Anterior cingulate cortex (tissue), 58 donors: ENCODE measurements around the gene STRC.
"Not testable (repeated sequence)": the region's sequence is repeated elsewhere in the genome, so short reads cannot be mapped to it uniquely, and the experiment has no call there.

Experiments
- DNase-seq, 58 donors: peaks; one replicate each; lab custom pipeline; 2025; lab: John Stamatoyannopoulos, UW

Gene STRC

DNA sequence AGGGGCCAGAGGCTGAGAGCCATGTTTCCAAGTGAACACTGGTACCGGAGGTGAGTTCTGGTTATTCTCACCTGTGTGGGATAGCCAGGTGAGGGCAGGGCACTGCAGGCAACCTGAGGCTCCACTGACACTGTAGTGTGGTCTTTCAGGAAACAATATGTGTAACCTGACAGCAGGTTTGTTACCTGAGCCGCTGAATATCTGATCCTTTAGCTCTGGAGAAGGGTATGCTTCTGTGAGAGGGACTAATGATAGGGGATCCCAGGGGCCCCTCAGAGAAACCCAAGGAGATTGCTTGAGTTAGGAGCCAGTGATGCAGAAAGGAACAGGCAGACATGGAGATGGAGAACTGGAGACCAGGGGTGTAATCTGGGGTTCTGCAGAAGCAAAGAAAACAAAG is at the start of gene STRC:
Gene STRC (minus strand): TSS at position 101 of the 400 bp plus-strand sequence. CDS start 78 bp downstream, at position 23.
- DNase-seq = not testable (repeated sequence)

GRCh38 chr15:43666177-43666576 is 47.6 kb upstream of the STRC start:
- DNase-seq = not testable (repeated sequence)

GRCh38 chr15:43663333-43663732 is 44.7 kb upstream of the STRC start:
- not testable (repeated sequence) for DNase-seq

DNA sequence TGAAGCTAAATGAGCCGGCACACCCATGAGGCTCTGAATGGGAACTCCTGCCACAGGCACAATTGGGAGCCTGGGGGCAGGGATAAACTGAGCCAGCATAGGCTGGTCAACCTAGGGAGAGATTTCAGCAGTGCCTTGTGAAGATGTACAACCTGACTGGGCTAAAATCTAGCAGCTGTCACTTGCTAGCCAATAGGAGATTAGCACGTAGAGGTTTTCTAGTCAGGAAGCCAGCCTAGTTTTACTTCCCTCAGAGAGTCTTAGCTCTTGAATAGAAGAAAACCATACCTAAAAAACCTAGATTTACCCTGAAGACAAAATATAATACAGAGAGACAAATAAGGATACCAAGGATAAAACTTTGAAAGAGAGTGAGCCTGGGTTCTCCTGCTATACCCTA is 43.7 kb upstream of the STRC start:
- DNase-seq = not testable (repeated sequence)

DNA sequence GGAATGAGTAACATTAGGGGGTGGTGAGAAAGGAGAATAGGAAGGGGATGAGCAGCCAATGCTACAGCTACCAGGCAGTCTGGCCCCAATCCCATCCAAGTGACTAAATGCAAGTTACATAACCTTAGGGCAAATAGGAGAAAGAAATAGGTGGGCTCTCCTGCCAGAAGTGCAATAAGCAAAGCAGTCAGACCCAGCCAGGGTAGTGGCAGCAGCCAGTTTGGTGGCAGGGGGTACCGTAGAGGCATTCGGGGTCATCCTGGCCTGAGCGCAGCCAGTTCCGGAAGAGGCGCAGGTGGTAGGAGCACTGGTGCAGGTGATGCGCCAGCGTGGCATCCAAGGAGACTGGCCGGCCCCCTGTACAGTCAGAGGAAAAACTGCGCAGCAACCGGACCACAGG is 41.1 kb upstream of the STRC start:
- not testable (repeated sequence) for DNase-seq

DNA sequence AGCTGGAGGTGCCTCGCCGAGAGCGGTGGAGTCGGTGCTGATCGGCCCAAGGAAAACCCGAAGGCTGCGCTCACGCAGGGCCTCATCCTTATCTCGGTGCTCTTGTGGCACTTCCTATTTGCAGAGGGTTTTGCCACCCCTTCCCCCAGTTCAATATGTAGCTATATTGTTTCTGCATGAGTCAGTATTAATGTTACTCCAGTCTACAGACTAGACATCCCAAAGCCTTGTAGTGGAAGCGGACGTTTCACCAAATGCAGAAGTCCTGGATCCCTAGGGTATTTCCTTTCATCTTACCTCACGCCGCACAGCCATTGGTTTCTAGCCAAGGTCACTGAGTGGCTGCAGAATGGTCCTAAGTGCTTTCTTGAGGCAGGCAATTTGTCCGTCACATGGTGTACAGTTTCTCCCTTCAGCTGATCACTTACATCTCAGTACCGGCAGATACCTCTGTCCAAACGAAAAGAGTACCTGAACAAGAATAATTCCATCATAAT is 30.9 kb upstream of the STRC start:
- DNase-seq = not testable (repeated sequence)

DNA sequence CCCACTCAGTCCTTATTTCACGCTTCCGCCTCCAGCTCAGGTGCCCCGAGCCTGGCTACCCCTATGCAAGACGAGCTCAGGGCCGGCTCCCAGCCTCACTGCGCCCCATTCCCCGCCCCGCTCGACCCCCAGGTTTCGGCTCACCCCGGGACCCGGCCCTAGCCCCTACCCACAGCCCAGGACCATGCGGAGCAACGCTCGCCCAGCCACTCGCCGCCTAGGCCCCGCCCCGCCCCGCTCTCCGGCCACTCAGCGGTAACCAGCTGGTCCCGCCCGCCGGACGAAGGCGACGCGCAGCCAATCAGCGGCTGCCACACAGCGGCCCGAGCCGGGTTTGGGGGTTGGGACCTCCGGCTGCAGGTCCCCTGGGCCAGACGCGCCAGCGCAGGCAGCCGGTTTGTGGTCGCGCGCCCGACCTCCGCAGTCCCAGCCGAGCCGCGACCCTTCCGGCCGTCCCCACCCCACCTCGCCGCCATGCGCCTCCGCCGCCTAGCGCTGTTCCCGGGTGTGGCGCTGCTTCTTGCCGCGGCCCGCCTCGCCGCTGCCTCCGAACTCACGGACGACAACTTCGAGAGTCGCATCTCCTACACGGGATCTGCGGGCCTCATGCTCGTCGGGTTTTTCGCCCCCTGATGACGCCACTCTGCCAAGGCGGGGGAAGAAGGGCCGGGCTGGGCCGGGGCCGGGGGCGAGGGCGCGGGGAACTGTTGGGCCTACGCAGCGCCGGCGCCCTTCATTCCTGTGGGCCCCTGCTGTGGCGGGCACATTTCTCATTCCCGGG is 30.2 kb upstream of the STRC start, which contains the start of gene CATSPER2:
Gene CATSPER2 (minus strand): TSS at position 196 of the 781 bp plus-strand sequence. CDS start 783 bp downstream, outside the sequence.
- no peak for DNase-seq

DNA sequence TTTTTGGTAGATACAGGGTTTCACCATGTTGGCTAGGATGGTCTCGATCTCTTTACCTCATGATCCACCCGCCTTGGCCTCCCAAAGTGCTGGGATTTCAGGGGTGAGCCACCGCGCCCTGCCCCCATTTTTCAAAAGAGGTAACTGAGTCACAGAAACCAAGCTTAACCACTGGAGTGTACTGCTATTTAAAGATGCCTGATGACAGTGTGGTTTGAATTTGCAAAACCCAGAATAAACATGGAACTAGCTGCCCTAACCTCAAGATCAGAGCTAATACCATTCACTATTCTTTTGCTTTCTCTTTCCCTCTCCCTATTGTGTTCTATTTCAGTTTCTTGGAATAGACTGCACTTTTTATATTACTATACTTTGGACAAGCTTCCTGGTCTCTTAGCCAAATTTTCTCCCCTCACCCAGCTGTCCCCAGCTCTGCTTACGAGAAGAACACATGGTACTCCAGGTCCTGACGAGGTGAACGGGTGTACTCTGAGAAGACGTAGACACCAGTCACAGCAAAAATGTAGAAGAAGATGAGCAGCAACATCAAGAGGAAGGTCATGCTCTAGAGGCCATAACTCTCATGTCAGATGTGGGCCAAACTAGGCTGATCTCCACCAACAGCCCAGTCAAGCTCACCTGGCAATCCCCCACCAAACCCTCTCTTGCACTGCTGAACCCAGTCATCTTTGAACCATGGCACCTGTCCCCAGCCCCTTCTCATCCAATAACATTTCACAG is 20.0 kb upstream of the STRC start:
- DNase-seq = not testable (repeated sequence)

DNA sequence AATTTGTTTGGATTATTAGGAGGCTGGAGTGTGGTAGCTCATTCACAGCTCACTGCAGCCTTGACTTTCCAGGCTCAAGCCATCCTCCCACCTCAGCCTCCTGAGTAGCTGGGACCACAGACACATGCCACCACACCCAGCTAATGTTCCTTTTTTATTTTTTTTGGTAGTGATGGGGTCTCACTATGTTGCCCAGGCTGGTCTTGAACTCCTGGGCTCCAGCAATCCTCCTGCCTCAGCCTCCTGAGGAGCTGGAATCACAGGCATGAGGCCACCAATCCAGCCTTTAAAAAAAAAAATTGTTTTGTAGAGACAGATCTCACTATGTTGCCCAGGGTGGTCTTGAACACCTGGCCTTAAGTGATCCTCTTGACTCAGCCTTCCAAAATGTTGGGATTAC is 8.3 kb upstream of the STRC start:
- DNase-seq = not testable (repeated sequence)

DNA sequence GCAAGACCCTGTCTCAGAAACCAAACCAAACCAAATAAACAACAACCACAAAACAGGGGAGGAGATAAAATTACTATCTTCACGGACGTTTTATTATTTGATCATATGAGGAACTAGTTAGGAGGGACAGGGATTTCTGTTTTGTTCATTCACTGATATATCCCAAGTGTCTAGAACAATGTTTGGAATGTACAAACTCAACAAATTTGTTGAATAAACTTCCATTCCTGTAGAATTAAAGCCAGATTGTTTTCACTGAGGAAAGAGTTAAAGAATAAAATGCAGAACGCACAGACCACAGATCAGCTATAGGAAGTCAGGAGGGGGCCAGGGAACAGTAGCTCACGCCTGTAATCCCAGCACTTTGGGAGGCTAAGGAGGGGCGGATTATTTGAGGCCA is 6.5 kb upstream of the STRC start:
- DNase-seq = no peak

DNA sequence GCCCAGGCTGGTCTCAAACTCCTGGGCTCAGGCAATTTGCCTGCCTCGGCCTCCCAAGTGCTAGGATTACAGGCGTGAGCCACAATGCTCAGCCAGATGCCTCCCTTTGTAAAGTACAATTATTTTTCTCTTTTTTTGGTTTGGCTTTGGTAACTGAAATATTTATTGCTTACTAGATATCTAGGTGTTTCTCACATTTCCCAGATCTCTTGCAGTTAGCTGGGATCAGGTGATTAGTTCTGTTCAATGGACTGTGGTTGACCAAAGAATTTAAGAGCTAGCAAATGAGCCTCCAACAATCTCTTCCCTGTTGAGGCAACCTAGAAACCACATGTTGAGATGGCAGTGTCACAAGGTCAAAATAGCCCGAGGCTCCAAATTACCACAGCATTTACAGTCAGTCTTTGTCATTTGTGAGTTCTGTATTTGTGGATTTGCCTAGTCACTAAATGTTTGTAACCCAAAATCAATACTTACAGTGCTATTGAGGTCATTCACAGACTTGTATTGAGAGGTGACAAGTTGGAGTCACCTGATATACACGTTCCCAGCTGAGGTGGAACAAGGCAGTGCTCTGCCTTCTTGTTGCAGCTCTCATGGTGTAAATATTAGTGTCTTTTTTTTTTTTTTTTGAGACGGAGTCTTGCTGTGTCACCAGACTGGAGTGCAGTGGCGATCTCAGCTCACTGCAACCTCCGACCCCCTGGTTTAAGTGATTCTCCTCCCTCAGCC is 3.6 kb upstream of the STRC start:
- DNase-seq = not testable (repeated sequence)

DNA sequence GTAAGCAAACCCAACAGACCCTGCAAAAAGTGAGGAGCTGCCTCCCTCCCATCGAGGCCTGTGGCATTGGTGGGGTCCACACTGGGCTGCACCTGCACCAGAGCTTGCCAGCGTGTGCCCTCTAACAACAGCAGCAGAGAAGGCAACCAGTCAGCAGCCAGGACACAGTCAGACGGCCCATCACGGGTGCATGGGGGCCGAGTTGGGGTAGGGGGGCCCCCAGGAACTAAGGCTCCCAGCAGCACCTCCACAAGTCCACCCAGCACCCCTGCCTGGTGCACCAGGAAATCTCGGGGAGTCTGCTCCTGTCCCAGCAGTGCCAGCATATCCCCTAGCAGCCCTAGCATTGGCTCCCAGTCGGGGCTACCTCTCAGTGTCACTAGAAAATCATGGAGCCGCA is 850 bp downstream of the STRC start:
- DNase-seq = not testable (repeated sequence)

DNA sequence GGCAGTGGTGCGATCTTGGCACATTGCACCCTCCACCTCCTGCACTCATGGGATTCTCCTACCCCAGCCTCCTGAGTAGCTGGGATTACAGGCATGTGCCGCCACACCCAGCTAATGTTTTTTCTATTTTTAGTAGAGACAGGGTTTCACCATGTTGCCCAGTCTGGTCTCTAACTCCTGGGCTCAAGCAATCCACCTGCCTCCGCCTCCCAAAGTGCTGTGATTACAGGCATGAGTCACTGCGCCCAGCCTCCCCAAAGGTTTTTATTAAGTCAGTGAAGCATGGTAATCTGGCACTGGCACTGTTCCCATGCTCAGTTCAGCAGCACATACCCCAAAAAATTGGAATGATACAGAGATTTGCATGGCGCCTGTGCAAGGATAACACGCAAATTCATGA is 16.4 kb downstream of the STRC start:
- DNase-seq = peak in 6 of 58 donors; percentile 4 to 22 (median 12)

DNA sequence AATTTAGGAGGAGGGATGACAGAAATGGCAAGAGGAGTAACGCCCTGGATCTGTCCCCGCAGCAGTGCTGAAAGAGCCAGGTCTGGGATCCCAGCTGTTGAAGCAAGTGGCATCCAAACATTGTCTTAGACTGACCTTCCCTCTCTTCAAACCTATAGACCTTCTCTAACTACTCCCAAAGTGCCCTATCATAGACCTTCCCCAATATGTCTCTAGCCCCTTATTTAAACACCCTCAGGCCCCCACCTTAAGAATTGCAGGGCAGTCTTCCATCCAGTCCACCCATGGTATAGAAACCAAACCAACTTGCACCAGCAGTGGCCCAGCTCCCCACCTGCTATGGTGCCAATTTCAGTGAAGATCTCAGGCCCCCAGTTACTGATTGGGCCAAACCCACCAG is 18.4 kb downstream of the STRC start:
- DNase-seq = not testable (repeated sequence)

DNA sequence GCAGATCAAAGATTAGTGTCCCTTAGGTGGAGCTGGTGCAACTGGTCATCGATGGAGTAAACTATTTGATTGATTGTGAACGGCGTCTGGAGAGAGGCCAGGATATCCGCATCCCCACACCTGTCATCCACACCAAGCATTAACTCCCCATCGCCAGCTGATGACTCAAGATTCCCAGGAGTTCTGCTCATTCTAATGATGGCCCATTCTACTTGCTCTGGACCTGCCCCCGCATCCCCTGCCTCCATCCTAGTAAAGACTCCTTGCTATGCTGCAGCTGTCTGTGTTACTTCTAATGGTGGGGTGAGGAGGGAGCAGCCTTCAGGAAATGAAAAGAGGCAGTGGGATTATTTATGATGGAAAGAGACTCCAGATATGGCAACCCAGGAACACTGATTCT is 19.5 kb downstream of the STRC start:
- DNase-seq = not testable (repeated sequence)

DNA sequence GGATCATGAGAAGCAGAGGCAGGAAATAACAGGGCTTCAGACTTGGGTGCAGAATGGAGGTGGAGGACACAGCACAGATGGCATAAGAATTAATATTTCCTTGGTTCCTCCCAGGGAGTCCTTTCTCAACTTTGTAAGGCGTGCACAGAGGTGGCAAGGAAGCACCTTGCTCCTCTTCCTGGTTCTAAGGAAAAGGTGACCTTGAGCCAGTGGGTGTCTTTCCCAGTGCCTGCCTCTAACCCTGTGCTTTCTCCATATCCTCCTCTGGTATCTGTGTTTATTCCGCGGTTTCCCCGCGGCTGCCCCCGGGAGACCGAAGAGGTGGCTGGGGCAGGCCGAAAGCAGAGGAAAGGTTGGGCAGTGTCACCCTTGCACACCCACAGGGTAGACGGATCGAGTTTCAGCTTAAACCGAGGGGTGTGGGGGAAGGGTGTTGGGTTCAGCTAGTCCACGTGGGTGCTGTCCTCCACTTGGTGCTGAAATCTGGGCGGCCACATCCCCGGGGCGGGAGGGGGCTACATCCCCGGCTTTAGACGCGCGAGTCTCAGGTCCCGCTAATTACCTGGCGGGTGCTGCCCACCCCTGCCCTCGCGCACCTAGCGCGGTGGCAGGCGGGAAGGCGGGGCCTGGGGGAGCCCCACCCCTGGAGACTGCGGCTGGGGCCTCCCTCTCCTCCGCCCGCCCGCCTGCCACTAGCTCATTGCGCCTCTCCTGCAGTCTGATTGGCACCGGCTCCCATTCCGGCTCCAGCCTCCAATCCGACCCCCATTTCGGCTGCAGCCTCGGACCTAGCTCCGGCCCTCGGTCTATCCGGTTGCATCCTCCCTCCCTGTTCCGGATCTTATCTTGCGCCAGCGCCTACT is 25.0 kb downstream of the STRC start, which contains the start of gene CKMT1B:
Gene CKMT1B (plus strand): TSS at position 700 of the 863 bp plus-strand sequence. CDS start 192 bp downstream, outside the sequence.
- not testable (repeated sequence) for DNase-seq

DNA sequence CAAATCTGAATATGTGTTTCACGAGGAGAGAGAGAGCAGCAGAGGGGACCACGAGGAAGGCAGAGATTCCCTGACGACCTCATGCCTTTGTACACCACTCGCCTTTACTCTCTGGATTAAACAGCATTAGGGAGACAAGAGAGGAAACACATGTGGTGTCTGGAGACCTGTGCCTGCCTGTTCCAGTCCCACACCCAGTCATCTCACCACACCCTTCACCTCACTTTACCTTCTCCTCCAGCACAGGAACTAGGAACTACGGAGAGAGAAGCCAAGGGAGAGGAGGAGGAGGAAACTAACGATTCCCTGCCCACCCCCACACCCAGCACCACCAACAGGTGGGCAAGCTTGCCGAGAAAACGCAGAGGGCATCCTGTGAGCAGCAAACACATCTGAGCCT is 25.8 kb downstream of the STRC start:
- DNase-seq = not testable (repeated sequence)

DNA sequence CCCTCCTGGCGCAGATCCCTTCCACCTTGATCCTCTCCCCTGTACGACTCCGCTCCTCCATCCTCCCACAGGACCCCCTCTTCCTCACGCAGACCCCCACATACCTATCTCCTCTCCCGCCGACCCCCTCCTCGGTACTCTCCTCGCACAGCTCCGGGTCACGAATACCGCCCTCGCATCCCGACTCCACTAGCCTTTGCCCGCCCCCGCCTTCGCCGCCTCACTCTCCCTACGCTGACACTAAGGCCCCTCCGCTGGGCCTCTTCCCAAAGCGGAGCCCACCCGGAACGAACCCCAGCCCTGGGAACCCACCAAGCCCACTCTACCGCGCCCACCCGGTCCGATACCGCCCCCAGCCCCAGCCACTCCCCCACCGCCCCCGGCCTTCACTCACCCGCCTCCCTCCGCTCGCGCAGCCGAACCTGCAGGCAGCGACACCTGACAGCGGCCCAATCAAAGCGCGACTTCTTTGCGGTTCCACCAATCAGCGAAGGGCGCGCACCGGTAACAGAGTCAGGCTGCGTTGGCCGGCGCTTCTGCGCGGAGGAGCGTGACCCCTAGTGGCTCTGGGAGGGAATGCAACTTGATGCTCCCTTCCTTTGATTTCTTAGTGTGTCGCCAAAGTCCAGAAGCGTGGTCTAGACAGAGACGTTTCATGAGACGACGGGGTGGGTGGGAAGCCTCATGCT is 28.7 kb downstream of the STRC start, which contains the start of gene PPIP5K1:
Gene PPIP5K1 (minus strand): TSS at position 431 of the 689 bp plus-strand sequence. CDS start 5,704 bp downstream, outside the sequence.
- not testable (repeated sequence) for DNase-seq

GRCh38 chr15:43574607-43575006 is 44.0 kb downstream of the STRC start:
- DNase-seq = not testable (repeated sequence)
